Mucosa of stomach (tissue), 1 donor: Measurements from ENCODE around the gene OR52R1.

Source experiments
- H3K27me3 ChIP-seq: one replicate; pipeline ENCODE4 v1.7.0; 2013; ENCODE audit warnings: mild to moderate bottlenecking, low read length; ENCODE audit not compliant: control insufficient read depth, insufficient read depth
- H3K36me3 ChIP-seq: one replicate; pipeline ENCODE4 v1.7.0; 2013; ENCODE audit warnings: low read length; ENCODE audit not compliant: control insufficient read depth, insufficient read depth
- H3K4me1 ChIP-seq: one replicate; pipeline ENCODE4 v1.7.0; 2013; ENCODE audit warnings: mild to moderate bottlenecking, low read length; ENCODE audit not compliant: control insufficient read depth, insufficient read depth
- H3K4me3 ChIP-seq: one replicate; pipeline ENCODE4 v1.7.0; 2013; ENCODE audit warnings: low read length
- H3K9ac ChIP-seq: one replicate; pipeline ENCODE4 v1.7.0; 2013; ENCODE audit warnings: mild to moderate bottlenecking, low read length, moderate library complexity
- H3K9me3 ChIP-seq: one replicate; pipeline ENCODE4 v1.7.0; 2013; ENCODE audit warnings: mild to moderate bottlenecking, low read length, moderate library complexity; ENCODE audit not compliant: control insufficient read depth
- donor health status: Pancreatic carcinoma.

Gene OR52R1

DNA sequence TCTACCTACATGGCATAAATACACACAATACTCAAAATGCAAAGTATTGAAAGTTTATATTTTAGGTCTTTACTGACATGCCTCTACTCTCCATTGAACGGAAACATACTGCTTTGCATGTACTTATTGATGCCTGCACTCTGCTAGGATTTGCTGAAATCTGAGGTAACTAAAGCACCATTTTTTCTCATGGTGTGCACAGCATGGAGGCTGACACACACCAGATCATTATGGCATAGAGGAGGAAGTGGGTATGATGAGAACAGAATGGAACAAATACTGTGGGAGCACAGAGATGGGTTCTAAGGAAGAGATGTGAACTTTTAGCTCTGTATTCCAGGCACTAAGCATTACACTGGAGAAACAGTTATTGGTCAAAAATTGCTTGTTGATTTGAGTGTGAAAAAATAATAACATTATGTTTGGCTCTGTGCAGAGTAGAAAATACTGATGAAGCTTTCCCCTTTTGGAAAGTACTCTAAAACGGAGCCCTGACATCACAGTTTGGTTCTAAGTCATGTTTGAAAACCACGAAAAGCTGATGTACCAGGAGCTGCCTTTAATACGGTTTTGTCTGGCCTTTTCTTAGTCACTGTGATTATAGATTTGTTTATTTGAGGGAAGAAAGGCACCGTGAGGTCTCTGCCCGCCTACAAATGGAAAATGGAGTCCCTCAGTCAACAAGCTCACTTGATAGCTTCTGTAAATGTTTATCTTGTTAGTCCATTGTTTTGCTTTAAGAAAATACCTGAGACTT lies 5.6 kb downstream of the OR52R1 start:
- no peaks in the 10 kb centered on the region for H3K4me1 ChIP-seq
- no peaks in the 10 kb centered on the region for H3K27me3 ChIP-seq
- no peaks in the 10 kb centered on the region for H3K36me3 ChIP-seq
- H3K4me3 ChIP-seq, result no peak overlapping the region
- H3K9me3 ChIP-seq, result no peaks in the 10 kb centered on the region
- no peak overlapping the region for H3K9ac ChIP-seq

DNA sequence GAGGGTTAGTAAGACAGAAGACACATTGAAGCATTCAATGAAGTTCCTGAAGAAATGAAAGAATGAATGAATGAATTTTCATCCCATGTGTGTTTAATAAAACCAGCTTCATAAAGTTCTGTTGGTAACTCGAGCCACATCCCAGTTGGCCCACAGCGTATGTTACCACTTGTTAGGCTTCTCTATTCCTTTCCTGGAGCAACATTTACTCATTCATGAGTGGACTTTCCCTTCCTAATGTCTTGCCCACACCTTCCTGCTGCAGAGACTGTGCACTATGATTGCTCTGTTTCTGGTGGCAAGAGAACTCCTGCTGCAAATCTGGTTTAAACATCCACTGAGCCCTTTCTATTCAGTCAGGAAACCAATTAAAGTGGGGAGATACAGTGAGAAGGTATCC lies 7.0 kb downstream of the OR52R1 start:
- Histone ChIP-seq H3K27me3 (no peaks in the 10 kb centered on the region), H3K4me1 (no peaks in the 10 kb centered on the region), H3K4me3 (no peak overlapping the region), H3K9me3 (no peaks in the 10 kb centered on the region), H3K36me3 (no peaks in the 10 kb centered on the region), H3K9ac (no peak overlapping the region)

DNA sequence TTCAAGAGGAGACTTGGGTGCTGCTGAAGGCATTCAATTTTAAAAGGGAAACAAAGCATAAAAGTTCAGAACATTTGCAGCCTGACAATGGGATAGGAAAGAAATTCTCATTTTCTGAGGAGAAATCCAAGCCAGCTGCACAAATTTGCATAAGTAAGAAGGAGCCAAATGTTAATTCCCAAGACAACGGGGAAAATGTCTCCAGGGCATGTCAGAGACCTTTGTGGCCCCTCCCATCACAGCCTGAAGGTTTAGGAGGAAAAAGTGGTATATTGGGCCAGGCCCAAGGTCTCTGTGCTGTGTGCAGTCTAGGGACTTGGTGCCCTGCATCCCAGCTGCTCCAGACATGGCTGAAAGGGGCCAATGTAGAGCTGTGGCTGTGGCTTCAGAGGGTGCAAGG lies 21.7 kb downstream of the OR52R1 start:
- Histone ChIP-seq H3K9ac (no peak overlapping the region), H3K9me3 (no peaks in the 10 kb centered on the region), H3K36me3 (no peaks in the 10 kb centered on the region), H3K27me3 (no peaks in the 10 kb centered on the region), H3K4me3 (no peak overlapping the region), H3K4me1 (no peaks in the 10 kb centered on the region)

DNA sequence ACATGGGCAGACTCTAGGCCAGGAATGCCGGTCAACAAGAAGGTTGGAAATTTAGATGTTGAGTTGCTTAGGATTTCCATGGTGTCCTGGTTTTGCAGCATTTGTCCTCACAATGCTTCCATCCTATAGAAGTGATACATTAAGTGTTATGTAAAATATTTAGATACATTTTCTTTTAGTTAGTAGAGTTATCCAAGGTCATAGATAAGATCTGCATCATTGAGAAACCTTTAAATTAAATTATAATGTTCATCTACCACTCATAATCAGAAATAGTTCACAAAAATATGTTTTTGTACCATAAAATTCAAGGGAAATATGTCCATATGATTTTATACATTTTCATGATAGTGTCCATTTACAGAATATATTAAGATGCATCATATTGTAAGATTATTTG lies 34.3 kb downstream of the OR52R1 start, which contains the start of gene OR51F1:
Gene OR51F1 (minus strand): TSS at position 101 of the 400 bp plus-strand sequence. CDS start 0 bp downstream, at position 101.
- Histone ChIP-seq H3K4me1 (no peaks in the 10 kb centered on the region), H3K9ac (no peak within 1 kb of the TSS), H3K36me3 (no peaks in the 10 kb centered on the region), H3K4me3 (no peak within 1 kb of the TSS), H3K9me3 (no peaks in the 10 kb centered on the region), H3K27me3 (no peaks in the 10 kb centered on the region)

DNA sequence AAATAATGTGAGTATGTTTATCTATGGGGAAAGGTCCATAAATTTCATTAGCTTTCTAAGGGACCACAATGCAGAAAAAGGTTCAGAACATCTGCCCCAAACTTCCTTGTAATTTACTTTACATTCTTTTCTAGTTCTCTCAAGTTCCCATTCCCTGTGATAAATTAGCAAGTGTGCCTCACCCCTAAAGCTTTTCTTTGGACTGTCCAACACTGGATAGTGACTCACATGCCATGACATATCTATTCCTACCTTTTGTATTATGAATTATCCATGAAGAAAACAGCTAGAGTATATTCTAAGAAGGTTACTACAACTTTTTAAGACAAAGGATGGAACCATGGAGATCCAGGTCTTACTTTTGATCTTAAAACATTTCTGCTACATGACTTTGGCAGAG lies 36.1 kb downstream of the OR52R1 start:
- H3K27me3 ChIP-seq, result no peaks in the 10 kb centered on the region
- no peak overlapping the region for H3K4me3 ChIP-seq
- H3K9me3 ChIP-seq, result no peaks in the 10 kb centered on the region
- H3K9ac ChIP-seq, result no peak overlapping the region
- no peaks in the 10 kb centered on the region for H3K36me3 ChIP-seq
- H3K4me1 ChIP-seq, result no peaks in the 10 kb centered on the region

DNA sequence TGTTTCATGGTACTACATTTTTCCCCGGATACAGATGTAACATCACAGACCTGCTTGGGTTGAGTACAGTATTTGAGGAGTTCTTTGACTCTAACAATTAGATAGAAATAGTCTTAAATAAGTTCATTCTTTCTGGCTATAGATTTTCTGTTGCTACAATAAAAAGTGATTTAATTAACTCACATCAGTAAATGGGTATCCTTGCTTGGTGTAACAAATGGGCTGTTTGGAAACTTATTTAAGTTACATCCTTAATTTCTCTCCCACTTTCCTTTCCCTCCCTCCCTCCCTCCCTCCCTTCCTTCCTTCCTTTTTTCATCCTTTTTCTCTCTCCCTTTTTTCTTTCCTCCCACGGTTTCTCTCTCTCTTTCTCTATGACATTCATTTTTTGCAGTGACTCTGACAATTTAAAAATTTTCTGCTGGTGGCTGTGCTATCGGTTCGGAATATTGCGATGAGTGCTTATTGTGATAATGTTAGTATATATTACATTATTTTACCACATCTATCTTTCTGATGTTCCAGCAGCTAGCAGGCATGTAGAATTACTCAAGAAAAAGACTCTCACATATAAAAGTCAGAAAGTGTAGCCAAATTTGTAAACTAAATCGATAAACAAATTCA lies 37.6 kb downstream of the OR52R1 start:
- H3K36me3 ChIP-seq, result no peaks in the 10 kb centered on the region
- H3K9ac ChIP-seq, result no peak overlapping the region
- no peak overlapping the region for H3K4me3 ChIP-seq
- no peaks in the 10 kb centered on the region for H3K27me3 ChIP-seq
- H3K9me3 ChIP-seq, result no peaks in the 10 kb centered on the region
- no peaks in the 10 kb centered on the region for H3K4me1 ChIP-seq

DNA sequence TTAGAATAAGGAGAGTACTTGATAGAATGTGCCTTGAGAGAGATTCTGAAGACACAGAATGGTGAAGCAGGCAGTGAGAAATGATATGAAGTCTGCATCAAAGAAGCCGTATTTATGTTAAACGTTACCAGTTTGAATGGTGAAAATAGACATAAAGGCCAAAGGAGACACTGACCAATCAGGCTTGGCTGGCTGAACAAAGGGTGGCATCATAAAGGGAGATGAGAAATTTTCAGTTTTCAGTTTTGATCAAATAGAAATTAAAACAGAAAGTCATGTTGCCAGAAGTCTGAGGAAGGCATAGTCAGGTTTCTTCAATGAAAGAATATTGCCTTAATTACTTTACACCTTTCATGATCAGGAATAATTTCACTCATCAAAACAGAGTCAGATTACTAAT lies 41.1 kb downstream of the OR52R1 start:
- Histone ChIP-seq H3K36me3 (no peaks in the 10 kb centered on the region), H3K27me3 (no peaks in the 10 kb centered on the region), H3K9me3 (no peaks in the 10 kb centered on the region), H3K4me3 (no peak overlapping the region), H3K4me1 (no peaks in the 10 kb centered on the region), H3K9ac (no peak overlapping the region)
